ENCODE data around the gene CADM4.
"Not testable (repeated sequence)": the region's sequence is repeated elsewhere in the genome, so short reads cannot be mapped to it uniquely, and the experiment has no call there.

DNA sequence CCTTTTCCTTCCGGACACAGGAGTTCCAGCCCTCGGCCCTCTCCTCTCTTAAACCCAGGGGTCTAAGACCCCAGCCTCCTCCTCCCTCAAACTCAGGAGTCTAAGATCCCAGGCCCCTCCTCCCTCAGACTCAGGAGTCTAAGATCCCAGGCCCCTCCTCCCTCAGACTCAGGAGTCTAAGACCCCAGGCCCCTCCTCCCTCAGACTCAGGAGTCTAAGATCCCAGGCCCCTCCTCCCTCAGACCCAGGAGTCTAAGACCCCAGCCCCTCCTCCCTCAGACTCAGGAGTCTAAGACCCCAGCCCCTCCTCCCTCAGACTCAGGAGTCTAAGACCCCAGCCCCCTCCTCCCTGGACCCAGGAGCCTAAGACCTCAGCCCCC lies 4.1 kb downstream of the CADM4 start:
- not testable (repeated sequence) for TF ChIP-seq CBX8 (IDR thresholded peaks at IDR 0.05; ENCODE audit: borderline replicate concordance, low read depth, low read length); RAD21 (IDR thresholded peaks at IDR 0.05 in 1 of 2, conservative IDR thresholded peaks at IDR 0.05 in 1 of 2; ENCODE audit: low read depth in 2 of 2, low read length in 2 of 2); BRCA1 (IDR thresholded peaks at IDR 0.05; ENCODE audit: low read depth, low read length)
